RWPE2 (cell line): ENCODE results near the gene STK32C.

Experiments
- ATAC-seq: fragments of 200-7000 bp; cut with Tn5 transposase; 3 replicates; pipeline ENCODE4 v1.9.1; 2021; ENCODE audit warnings: low read depth
- DNase-seq: peaks from one replicate; pipeline ENCODE4 v3.0.0-alpha.2; 2020; ENCODE audit warnings: low spot score
- H3K27ac ChIP-seq: fragments of 450-650 bp; 2 replicates; pipeline ENCODE4 v1.5.1; 2017; ENCODE audit warnings: mild to moderate bottlenecking; ENCODE audit not compliant: poor library complexity, severe bottlenecking
- H3K27me3 ChIP-seq: fragments of 250-450 bp; sonication (Bioruptor Pico); 2 replicates; pipeline ENCODE4 v1.5.1; 2021; ENCODE audit warnings: mild to moderate bottlenecking, moderate library complexity; ENCODE audit not compliant: insufficient read depth, poor library complexity, severe bottlenecking
- H3K36me3 ChIP-seq: fragments of 250-450 bp; sonication (Bioruptor Pico); 2 replicates; pipeline ENCODE4 v1.5.1; 2020; ENCODE audit warnings: low read depth, mild to moderate bottlenecking, moderate library complexity
- H3K4me1 ChIP-seq: fragments of 250-450 bp; sonication (Bioruptor Pico); 2 replicates; pipeline ENCODE4 v1.5.1; 2021; ENCODE audit warnings: mild to moderate bottlenecking, moderate library complexity; ENCODE audit not compliant: insufficient read depth, poor library complexity, severe bottlenecking
- H3K4me3 ChIP-seq: fragments of 250-450 bp; sonication (Bioruptor Pico); 2 replicates; pipeline ENCODE4 v1.5.1; 2021; ENCODE audit warnings: mild to moderate bottlenecking, moderate library complexity; ENCODE audit not compliant: severe bottlenecking
- H3K9me3 ChIP-seq: fragments of 250-450 bp; sonication (Bioruptor Pico); 2 replicates; pipeline ENCODE4 v1.5.1; 2021; ENCODE audit warnings: mild to moderate bottlenecking, moderate library complexity; ENCODE audit not compliant: severe bottlenecking
- CTCF ChIP-seq: fragments of 450-650 bp; IDR thresholded peaks from one replicate; pipeline ENCODE4 v1.5.1; 2017; ENCODE audit warnings: mild to moderate bottlenecking, moderate library complexity; ENCODE audit not compliant: poor library complexity, severe bottlenecking

STK32C gene

DNA sequence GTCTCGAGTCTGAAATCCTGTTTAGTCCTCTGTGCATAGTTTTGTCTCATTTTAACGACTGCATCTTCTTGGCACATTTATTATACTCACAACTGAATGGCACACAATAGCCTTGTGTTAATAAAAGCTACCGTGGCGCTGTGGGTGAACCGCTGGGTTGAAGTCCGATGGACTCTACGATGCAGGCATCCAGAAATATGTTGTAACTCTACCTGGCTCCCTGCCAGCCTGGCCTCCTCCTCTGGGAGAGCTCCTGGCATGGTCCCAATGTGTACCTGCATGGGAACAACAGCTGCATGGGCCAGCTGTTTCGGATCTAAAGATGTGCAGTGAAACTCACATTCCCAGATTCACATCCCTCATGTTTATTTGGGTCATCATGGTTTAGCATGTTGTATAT lies 124.7 kb downstream of the STK32C start:
- TF ChIP-seq CTCF, result no peak
- no peaks in the 10 kb centered on the region for H3K9me3 ChIP-seq
- H3K27me3 ChIP-seq, result peaks cover 49% of the 10 kb centered on the region
- no peak overlapping the region for H3K27ac ChIP-seq
- H3K4me1 ChIP-seq, result no peaks in the 10 kb centered on the region
- DNase-seq, result no peak
- ATAC-seq, result no peak
- no peaks in the 10 kb centered on the region for H3K36me3 ChIP-seq
- no peak overlapping the region for H3K4me3 ChIP-seq

DNA sequence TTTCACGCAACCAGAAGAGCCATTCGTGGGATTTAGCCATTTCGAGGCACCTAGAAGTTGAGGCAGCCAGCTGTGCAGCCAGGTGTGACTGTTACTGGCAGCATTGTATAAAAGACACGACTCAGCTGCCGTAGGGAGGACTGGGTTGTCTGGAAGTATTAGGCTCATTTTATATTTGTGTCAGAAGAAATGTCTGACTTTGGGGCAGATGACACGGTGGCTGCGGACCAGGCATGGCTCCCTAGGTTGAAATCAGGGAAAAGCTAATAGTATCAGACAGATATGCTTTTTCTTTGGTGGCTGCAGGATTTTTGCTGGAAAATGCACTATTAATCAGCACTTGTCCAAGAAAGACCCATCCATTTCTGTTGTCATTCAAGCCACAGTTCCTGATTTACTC lies 125.2 kb downstream of the STK32C start:
- Histone ChIP-seq H3K36me3 (no peaks in the 10 kb centered on the region), H3K4me1 (no peaks in the 10 kb centered on the region), H3K9me3 (no peaks in the 10 kb centered on the region), H3K27ac (no peak overlapping the region), H3K27me3 (peaks cover 45% of the 10 kb centered on the region), H3K4me3 (no peak overlapping the region)
- ATAC-seq, result no peak
- TF ChIP-seq CTCF, result no peak
- DNase-seq, result no peak

- ATAC-seq, result no peak
- no peak for DNase-seq
- no peaks in the 10 kb centered on the region for H3K9me3 ChIP-seq
- H3K27me3 ChIP-seq, result peaks cover 45% of the 10 kb centered on the region
- TF ChIP-seq CTCF, result no peak
- H3K36me3 ChIP-seq, result no peaks in the 10 kb centered on the region
- no peak overlapping the region for H3K27ac ChIP-seq
- H3K4me1 ChIP-seq, result no peaks in the 10 kb centered on the region
- H3K4me3 ChIP-seq, result no peak overlapping the region
Observed at GRCh38 chr10:132181691-132182425, 125.9 kb downstream of the STK32C start.

DNA sequence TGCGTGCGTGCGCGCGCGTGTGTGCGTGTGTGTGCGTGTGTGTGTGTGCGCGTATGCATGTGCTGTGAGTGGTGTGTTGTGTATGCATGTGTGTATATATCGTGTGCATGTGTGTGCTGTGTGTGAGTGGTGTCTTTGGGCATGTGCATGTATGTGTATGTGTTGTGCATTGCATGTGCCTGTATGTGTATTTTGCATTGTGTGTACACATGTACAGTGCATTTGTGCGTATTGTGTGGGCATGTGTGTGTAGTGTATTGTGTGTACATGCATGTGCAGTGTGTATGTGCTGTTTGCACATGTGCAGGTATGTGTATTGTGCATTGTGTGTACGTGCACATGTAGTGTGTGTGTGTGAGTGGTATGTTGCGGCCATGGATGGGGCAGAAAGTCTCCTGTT lies 127.0 kb downstream of the STK32C start:
- no peak for ATAC-seq
- no peak for TF ChIP-seq CTCF
- no peaks in the 10 kb centered on the region for H3K9me3 ChIP-seq
- no peak overlapping the region for H3K4me3 ChIP-seq
- H3K27ac ChIP-seq, result no peak overlapping the region
- H3K4me1 ChIP-seq, result no peaks in the 10 kb centered on the region
- DNase-seq, result no peak
- peaks cover 38% of the 10 kb centered on the region for H3K27me3 ChIP-seq
- no peaks in the 10 kb centered on the region for H3K36me3 ChIP-seq
